NCI-H128 (cell line): ENCODE measurements around the gene SEPTIN12.
"Not testable (repeated sequence)": the region's sequence is repeated elsewhere in the genome, so short reads cannot be mapped to it uniquely, and the experiment has no call there.

Experiments used
- DNase-seq: peaks from one replicate; lab custom pipeline; 2025; ENCODE audit not compliant: unreplicated experiment; lab: John Stamatoyannopoulos, UW

SEPTIN12 gene

GRCh38 chr16:4784444-4784987 lies 3.6 kb downstream of the SEPTIN12 start:
- not testable (repeated sequence) for DNase-seq

GRCh38 chr16:4783951-4784336 lies 4.2 kb downstream of the SEPTIN12 start:
- no peak for DNase-seq

GRCh38 chr16:4783251-4783950 lies 4.7 kb downstream of the SEPTIN12 start:
- no peak for DNase-seq

GRCh38 chr16:4780235-4780634 lies 7.9 kb downstream of the SEPTIN12 start:
- DNase-seq, result no peak

GRCh38 chr16:4778050-4778392 lies 10.1 kb downstream of the SEPTIN12 start:
- no peak for DNase-seq

GRCh38 chr16:4777339-4778049 lies 10.7 kb downstream of the SEPTIN12 start:
- DNase-seq, result no peak

- DNase-seq, result no peak
Measured at GRCh38 chr16:4776141-4776705, 11.9 kb downstream of the SEPTIN12 start.

- no peak for DNase-seq
Measured at GRCh38 chr16:4775005-4775404, 13.1 kb downstream of the SEPTIN12 start.

- no peak for DNase-seq
Measured at GRCh38 chr16:4772351-4772750, 15.8 kb downstream of the SEPTIN12 start.

- no peak for DNase-seq
Measured at GRCh38 chr16:4771646-4772045, 16.5 kb downstream of the SEPTIN12 start.

- no peak for DNase-seq
Measured at GRCh38 chr16:4769306-4769638, 18.9 kb downstream of the SEPTIN12 start.

- DNase-seq, result peak; percentile 85
Measured at GRCh38 chr16:4768549-4769305, 19.4 kb downstream of the SEPTIN12 start.

GRCh38 chr16:4767872-4768548 lies 20.1 kb downstream of the SEPTIN12 start:
- DNase-seq, result no peak

GRCh38 chr16:4766875-4767628 lies 21.1 kb downstream of the SEPTIN12 start, which contains the start of gene ZNF500:
Gene ZNF500 (minus strand): TSS chr16:4767162. CDS start chr16:4765978, 1,184 bp downstream.
- peak; percentile 85 for DNase-seq

GRCh38 chr16:4765511-4766474 lies 22.4 kb downstream of the SEPTIN12 start:
- no peak for DNase-seq

- no peak for DNase-seq
Measured at GRCh38 chr16:4763791-4764190, 24.4 kb downstream of the SEPTIN12 start.

- no peak for DNase-seq
Measured at GRCh38 chr16:4762205-4762604, 25.9 kb downstream of the SEPTIN12 start.

GRCh38 chr16:4760221-4760910 lies 27.8 kb downstream of the SEPTIN12 start:
- DNase-seq, result no peak
